Measurements from ENCODE around the gene CHD9. TPM values are rescaled to one million over a fixed set of nuclear protein-coding genes. Genes with fewer than 3 reads are reported as not detected.

CHD9 gene
- polyA plus RNA-seq, 1 donor from 2014 or later: 69.3 TPM

- no peaks in the 10 kb centered on the region for H3K36me3 ChIP-seq (ENCODE audit: insufficient read depth, low read length)
- H3F3A ChIP-seq (ENCODE audit: insufficient read depth, low read length, poor library complexity, severe bottlenecking): no peaks in the 10 kb centered on the region
- no peaks in the 10 kb centered on the region for H3K9me2 ChIP-seq (ENCODE audit: insufficient read depth, low read length)
- no peaks in the 10 kb centered on the region for H3K9me3 ChIP-seq (ENCODE audit: low read length)
- no peak overlapping the region for H3K4me2 ChIP-seq (ENCODE audit: low read length)
- TF ChIP-seq EZH2 (IDR thresholded peaks at IDR 0.05; ENCODE audit: borderline replicate concordance, insufficient read depth, low read length, poor library complexity, severe bottlenecking) (no peak), MXI1 (conservative IDR thresholded peaks at IDR 0.05; ENCODE audit: poor library complexity, severe bottlenecking) (no peak), RAD21 (conservative IDR thresholded peaks at IDR 0.05) (no peak), SMC3 (conservative IDR thresholded peaks at IDR 0.05; ENCODE audit: poor library complexity) (no peak), EP300 (conservative IDR thresholded peaks at IDR 0.05; ENCODE audit: poor library complexity, severe bottlenecking) (no peak), POLR2AphosphoS5 (IDR thresholded peaks at IDR 0.05) (no peak), CTCF (IDR thresholded peaks at IDR 0.05; ENCODE audit: poor library complexity, severe bottlenecking) (no peak), TAF1 (IDR thresholded peaks at IDR 0.05; ENCODE audit: low read depth) (no peak)
- TF ChIP-seq, protein P1, sequence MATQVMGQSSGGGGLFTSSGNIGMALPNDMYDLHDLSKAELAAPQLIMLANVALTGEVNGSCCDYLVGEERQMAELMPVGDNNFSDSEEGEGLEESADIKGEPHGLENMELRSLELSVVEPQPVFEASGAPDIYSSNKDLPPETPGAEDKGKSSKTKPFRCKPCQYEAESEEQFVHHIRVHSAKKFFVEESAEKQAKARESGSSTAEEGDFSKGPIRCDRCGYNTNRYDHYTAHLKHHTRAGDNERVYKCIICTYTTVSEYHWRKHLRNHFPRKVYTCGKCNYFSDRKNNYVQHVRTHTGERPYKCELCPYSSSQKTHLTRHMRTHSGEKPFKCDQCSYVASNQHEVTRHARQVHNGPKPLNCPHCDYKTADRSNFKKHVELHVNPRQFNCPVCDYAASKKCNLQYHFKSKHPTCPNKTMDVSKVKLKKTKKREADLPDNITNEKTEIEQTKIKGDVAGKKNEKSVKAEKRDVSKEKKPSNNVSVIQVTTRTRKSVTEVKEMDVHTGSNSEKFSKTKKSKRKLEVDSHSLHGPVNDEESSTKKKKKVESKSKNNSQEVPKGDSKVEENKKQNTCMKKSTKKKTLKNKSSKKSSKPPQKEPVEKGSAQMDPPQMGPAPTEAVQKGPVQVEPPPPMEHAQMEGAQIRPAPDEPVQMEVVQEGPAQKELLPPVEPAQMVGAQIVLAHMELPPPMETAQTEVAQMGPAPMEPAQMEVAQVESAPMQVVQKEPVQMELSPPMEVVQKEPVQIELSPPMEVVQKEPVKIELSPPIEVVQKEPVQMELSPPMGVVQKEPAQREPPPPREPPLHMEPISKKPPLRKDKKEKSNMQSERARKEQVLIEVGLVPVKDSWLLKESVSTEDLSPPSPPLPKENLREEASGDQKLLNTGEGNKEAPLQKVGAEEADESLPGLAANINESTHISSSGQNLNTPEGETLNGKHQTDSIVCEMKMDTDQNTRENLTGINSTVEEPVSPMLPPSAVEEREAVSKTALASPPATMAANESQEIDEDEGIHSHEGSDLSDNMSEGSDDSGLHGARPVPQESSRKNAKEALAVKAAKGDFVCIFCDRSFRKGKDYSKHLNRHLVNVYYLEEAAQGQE (IDR thresholded peaks at IDR 0.05; ENCODE audit: borderline replicate concordance): no peak
- no peaks in the 10 kb centered on the region for H4K20me1 ChIP-seq (ENCODE audit: insufficient read depth)
- no peak overlapping the region for H3K9ac ChIP-seq (ENCODE audit: low read length)
- H3K27me3 ChIP-seq (ENCODE audit: insufficient read depth, low read depth, low read length): no peaks in the 10 kb centered on the region
- no peak overlapping the region for H2AFZ ChIP-seq (ENCODE audit: low read depth, low read length)
- no peak overlapping the region for H3K27ac ChIP-seq (ENCODE audit: low read length)
- no peaks in the 10 kb centered on the region for H3K79me2 ChIP-seq (replicated peaks; ENCODE audit: insufficient read depth, low read length)
- H3K4me3 ChIP-seq (ENCODE audit: low read length): no peak overlapping the region
Observed at GRCh38 chr16:53059672-53060071, 4.9 kb downstream of the CHD9 start.

- no peaks in the 10 kb centered on the region for H3K36me3 ChIP-seq (ENCODE audit: insufficient read depth, low read length)
- no peaks in the 10 kb centered on the region for H3K79me2 ChIP-seq (replicated peaks; ENCODE audit: insufficient read depth, low read length)
- no peak for TF ChIP-seq RAD21 (conservative IDR thresholded peaks at IDR 0.05)
- TF ChIP-seq MXI1 (conservative IDR thresholded peaks at IDR 0.05; ENCODE audit: poor library complexity, severe bottlenecking): no peak
- TF ChIP-seq, protein P1 (IDR thresholded peaks at IDR 0.05; ENCODE audit: borderline replicate concordance): no peak
- TF ChIP-seq EP300 (conservative IDR thresholded peaks at IDR 0.05; ENCODE audit: poor library complexity, severe bottlenecking): no peak
- no peak for TF ChIP-seq SMC3 (conservative IDR thresholded peaks at IDR 0.05; ENCODE audit: poor library complexity)
- no peak for TF ChIP-seq TAF1 (IDR thresholded peaks at IDR 0.05; ENCODE audit: low read depth)
- no peak for TF ChIP-seq CTCF (IDR thresholded peaks at IDR 0.05; ENCODE audit: poor library complexity, severe bottlenecking)
- TF ChIP-seq POLR2AphosphoS5 (IDR thresholded peaks at IDR 0.05): no peak
- no peak for TF ChIP-seq EZH2 (IDR thresholded peaks at IDR 0.05; ENCODE audit: borderline replicate concordance, insufficient read depth, low read length, poor library complexity, severe bottlenecking)
- H3K4me3 ChIP-seq (ENCODE audit: low read length): no peak overlapping the region
- H3K9ac ChIP-seq (ENCODE audit: low read length): no peak overlapping the region
- H3K27ac ChIP-seq (ENCODE audit: low read length): no peak overlapping the region
- H4K20me1 ChIP-seq (ENCODE audit: insufficient read depth): no peaks in the 10 kb centered on the region
- no peaks in the 10 kb centered on the region for H3F3A ChIP-seq (ENCODE audit: insufficient read depth, low read length, poor library complexity, severe bottlenecking)
- no peaks in the 10 kb centered on the region for H3K9me3 ChIP-seq (ENCODE audit: low read length)
- H2AFZ ChIP-seq (ENCODE audit: low read depth, low read length): no peak overlapping the region
- no peak overlapping the region for H3K4me2 ChIP-seq (ENCODE audit: low read length)
- no peaks in the 10 kb centered on the region for H3K9me2 ChIP-seq (ENCODE audit: insufficient read depth, low read length)
- H3K27me3 ChIP-seq (ENCODE audit: insufficient read depth, low read depth, low read length): no peaks in the 10 kb centered on the region
Observed at GRCh38 chr16:53061256-53061655, 6.5 kb downstream of the CHD9 start.

Data from neural cell (in vitro differentiated cells).